Bronchus fibroblast of lung (primary cell): ENCODE data around the gene GBP6. TPM values are rescaled to one million over a fixed set of nuclear protein-coding genes. Genes with fewer than 3 reads are reported as not detected.

ENCODE experiments used
- total RNA-seq: library from RNA; depleted of rRNA; stranded (reverse); fragments of >200 nt; gene quantifications from 2 replicates; pipeline ENCODE4 v1.2.3, GENCODE V29; 2015

GBP6 gene, protein sequence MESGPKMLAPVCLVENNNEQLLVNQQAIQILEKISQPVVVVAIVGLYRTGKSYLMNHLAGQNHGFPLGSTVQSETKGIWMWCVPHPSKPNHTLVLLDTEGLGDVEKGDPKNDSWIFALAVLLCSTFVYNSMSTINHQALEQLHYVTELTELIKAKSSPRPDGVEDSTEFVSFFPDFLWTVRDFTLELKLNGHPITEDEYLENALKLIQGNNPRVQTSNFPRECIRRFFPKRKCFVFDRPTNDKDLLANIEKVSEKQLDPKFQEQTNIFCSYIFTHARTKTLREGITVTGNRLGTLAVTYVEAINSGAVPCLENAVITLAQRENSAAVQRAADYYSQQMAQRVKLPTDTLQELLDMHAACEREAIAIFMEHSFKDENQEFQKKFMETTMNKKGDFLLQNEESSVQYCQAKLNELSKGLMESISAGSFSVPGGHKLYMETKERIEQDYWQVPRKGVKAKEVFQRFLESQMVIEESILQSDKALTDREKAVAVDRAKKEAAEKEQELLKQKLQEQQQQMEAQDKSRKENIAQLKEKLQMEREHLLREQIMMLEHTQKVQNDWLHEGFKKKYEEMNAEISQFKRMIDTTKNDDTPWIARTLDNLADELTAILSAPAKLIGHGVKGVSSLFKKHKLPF
- not detected in 2 replicates for total RNA-seq

GRCh38 chr1:89363638-89364536 lies at the start of gene GBP6:
GBP6 (plus strand) TSS chr1:89364059; CDS start chr1:89368552, 4,493 bp downstream.

Other genes starting within 250 kb of the GBP6 start
- gene GBP2, start 237.9 kb upstream of the GBP6 start, total RNA-seq: 1.9 and 2.5 TPM in 2 replicates
- gene GBP7, start 188.1 kb upstream of the GBP6 start, total RNA-seq: not detected in 2 replicates
- not detected in 2 replicates for gene GBP4, start 165.1 kb upstream of the GBP6 start, total RNA-seq
- gene GBP5, start 91.2 kb upstream of the GBP6 start, total RNA-seq: not detected in 2 replicates
- gene LRRC8B, start 160.8 kb downstream of the GBP6 start, total RNA-seq: 4.6 and 5.4 TPM in 2 replicates